ENCODE results near the gene STIM1. TPM values are rescaled to one million over a fixed set of nuclear protein-coding genes. Genes with fewer than 3 reads are reported as not detected.

The STIM1 gene
- total RNA-seq, 1 experiment from 2014 or later: 18.0 TPM

GRCh38 chr11:3836903-3837302, 18.6 kb upstream of the STIM1 start:
- no peaks in the 10 kb centered on the region for H3K36me3 Mint-ChIP-seq
- H3K27me3 Mint-ChIP-seq (ENCODE audit: low read depth): 0 out of 2 replicates have a peak, but pooled peaks cover 1% of the 10 kb centered on the region
- H3K9me3 Mint-ChIP-seq: no peaks in the 10 kb centered on the region
- H3K27ac Mint-ChIP-seq: no peak overlapping the region
- ChIA-PET CTCF (interaction anchor here (1.5 to 4.7 kb wide), 3 partner anchors 12 to 18 kb away, joined by 5 to 34 read pairs (median 14); partner anchors contain the start of gene STIM1), POLR2A (interaction anchor here (1.1 kb wide), 1 partner anchor 10 kb away, joined by 3 read pairs; no protein-coding TSS in a partner anchor)
- ATAC-seq: no peak
- TF ChIP-seq JUN (CRISPR knock-in tag; IDR thresholded peaks at IDR 0.05): no peak
- TF ChIP-seq ZNF121 (CRISPR knock-in tag; IDR thresholded peaks at IDR 0.05): no peak
- no peak for TF ChIP-seq MAX (CRISPR knock-in tag; IDR thresholded peaks at IDR 0.05)
- no peak overlapping the region for H3K4me3 Mint-ChIP-seq
- DNase-seq (ENCODE audit: low spot score): no peak
- peaks cover 59% of the 10 kb centered on the region for H3K4me1 Mint-ChIP-seq

GRCh38 chr11:3837793-3838192, 17.7 kb upstream of the STIM1 start:
- DNase-seq (ENCODE audit: low spot score): no peak
- Mint-ChIP-seq H3K4me3 (no peak overlapping the region), H3K27me3 (ENCODE audit: low read depth) (peaks cover 5% of the 10 kb centered on the region), H3K9me3 (no peaks in the 10 kb centered on the region), H3K36me3 (no peaks in the 10 kb centered on the region), H3K4me1 (peaks cover 60% of the 10 kb centered on the region), H3K27ac (no peak overlapping the region)
- ATAC-seq: no peak
- CTCF ChIA-PET: interaction anchor here (0.6 to 4.7 kb wide), 6 partner anchors 12 to 235 kb away, joined by 3 to 34 read pairs (median 5); partner anchors contain the start of gene STIM1
- POLR2A ChIA-PET: interaction anchor here (1.1 kb wide), 1 partner anchor 11 kb away, joined by 3 read pairs; no protein-coding TSS in a partner anchor
- TF ChIP-seq, protein P1, sequence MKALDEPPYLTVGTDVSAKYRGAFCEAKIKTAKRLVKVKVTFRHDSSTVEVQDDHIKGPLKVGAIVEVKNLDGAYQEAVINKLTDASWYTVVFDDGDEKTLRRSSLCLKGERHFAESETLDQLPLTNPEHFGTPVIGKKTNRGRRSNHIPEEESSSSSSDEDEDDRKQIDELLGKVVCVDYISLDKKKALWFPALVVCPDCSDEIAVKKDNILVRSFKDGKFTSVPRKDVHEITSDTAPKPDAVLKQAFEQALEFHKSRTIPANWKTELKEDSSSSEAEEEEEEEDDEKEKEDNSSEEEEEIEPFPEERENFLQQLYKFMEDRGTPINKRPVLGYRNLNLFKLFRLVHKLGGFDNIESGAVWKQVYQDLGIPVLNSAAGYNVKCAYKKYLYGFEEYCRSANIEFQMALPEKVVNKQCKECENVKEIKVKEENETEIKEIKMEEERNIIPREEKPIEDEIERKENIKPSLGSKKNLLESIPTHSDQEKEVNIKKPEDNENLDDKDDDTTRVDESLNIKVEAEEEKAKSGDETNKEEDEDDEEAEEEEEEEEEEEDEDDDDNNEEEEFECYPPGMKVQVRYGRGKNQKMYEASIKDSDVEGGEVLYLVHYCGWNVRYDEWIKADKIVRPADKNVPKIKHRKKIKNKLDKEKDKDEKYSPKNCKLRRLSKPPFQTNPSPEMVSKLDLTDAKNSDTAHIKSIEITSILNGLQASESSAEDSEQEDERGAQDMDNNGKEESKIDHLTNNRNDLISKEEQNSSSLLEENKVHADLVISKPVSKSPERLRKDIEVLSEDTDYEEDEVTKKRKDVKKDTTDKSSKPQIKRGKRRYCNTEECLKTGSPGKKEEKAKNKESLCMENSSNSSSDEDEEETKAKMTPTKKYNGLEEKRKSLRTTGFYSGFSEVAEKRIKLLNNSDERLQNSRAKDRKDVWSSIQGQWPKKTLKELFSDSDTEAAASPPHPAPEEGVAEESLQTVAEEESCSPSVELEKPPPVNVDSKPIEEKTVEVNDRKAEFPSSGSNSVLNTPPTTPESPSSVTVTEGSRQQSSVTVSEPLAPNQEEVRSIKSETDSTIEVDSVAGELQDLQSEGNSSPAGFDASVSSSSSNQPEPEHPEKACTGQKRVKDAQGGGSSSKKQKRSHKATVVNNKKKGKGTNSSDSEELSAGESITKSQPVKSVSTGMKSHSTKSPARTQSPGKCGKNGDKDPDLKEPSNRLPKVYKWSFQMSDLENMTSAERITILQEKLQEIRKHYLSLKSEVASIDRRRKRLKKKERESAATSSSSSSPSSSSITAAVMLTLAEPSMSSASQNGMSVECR (CRISPR knock-in tag; IDR thresholded peaks at IDR 0.05; ENCODE audit: borderline replicate concordance): no peak
- TF ChIP-seq ZMAT4 (CRISPR knock-in tag; IDR thresholded peaks at IDR 0.05) (no peak), CDX4 (CRISPR knock-in tag; IDR thresholded peaks at IDR 0.05; ENCODE audit: borderline replicate concordance) (no peak), FOXP1 (CRISPR knock-in tag; IDR thresholded peaks at IDR 0.05; ENCODE audit: borderline replicate concordance) (no peak)

GRCh38 chr11:3838504-3838903, 17.0 kb upstream of the STIM1 start:
- no peak overlapping the region for H3K27ac Mint-ChIP-seq
- ATAC-seq: no peak
- peaks cover 60% of the 10 kb centered on the region for H3K4me1 Mint-ChIP-seq
- H3K9me3 Mint-ChIP-seq: no peaks in the 10 kb centered on the region
- H3K36me3 Mint-ChIP-seq: no peaks in the 10 kb centered on the region
- H3K4me3 Mint-ChIP-seq: no peak overlapping the region; the same call in 1 of the 2 replicates
- no peak for DNase-seq (ENCODE audit: low spot score)
- peaks cover 9% of the 10 kb centered on the region for H3K27me3 Mint-ChIP-seq (ENCODE audit: low read depth)
- ChIA-PET CTCF (interaction anchor here (1.8 to 4.7 kb wide), 4 partner anchors 11 to 31 kb away, joined by 5 to 71 read pairs (median 24); partner anchors contain the start of gene STIM1), POLR2A (no interaction called here)
- TF ChIP-seq ZNF396 (CRISPR knock-in tag; IDR thresholded peaks at IDR 0.05; ENCODE audit: borderline replicate concordance): no peak
- no peak for TF ChIP-seq MLX (CRISPR knock-in tag; IDR thresholded peaks at IDR 0.05)
- TF ChIP-seq, protein P1 (CRISPR knock-in tag; IDR thresholded peaks at IDR 0.05; ENCODE audit: borderline replicate concordance): no peak
- TF ChIP-seq CBFB (CRISPR knock-in tag; IDR thresholded peaks at IDR 0.05; ENCODE audit: low read depth): no peak
- TF ChIP-seq, protein P2, sequence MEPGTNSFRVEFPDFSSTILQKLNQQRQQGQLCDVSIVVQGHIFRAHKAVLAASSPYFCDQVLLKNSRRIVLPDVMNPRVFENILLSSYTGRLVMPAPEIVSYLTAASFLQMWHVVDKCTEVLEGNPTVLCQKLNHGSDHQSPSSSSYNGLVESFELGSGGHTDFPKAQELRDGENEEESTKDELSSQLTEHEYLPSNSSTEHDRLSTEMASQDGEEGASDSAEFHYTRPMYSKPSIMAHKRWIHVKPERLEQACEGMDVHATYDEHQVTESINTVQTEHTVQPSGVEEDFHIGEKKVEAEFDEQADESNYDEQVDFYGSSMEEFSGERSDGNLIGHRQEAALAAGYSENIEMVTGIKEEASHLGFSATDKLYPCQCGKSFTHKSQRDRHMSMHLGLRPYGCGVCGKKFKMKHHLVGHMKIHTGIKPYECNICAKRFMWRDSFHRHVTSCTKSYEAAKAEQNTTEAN (CRISPR knock-in tag; IDR thresholded peaks at IDR 0.05): no peak
- TF ChIP-seq IRF2 (CRISPR knock-in tag; IDR thresholded peaks at IDR 0.05; ENCODE audit: borderline replicate concordance, low read depth): no peak
- TF ChIP-seq TEAD1 (CRISPR knock-in tag; IDR thresholded peaks at IDR 0.05): no peak
- no peak for TF ChIP-seq ZNF671 (CRISPR knock-in tag; IDR thresholded peaks at IDR 0.05)
- TF ChIP-seq CDX4 (CRISPR knock-in tag; IDR thresholded peaks at IDR 0.05; ENCODE audit: borderline replicate concordance): no peak

Measured in WTC11 (cell line).